Measurements from ENCODE around the gene MN1. TPM values are rescaled to one million over a fixed set of nuclear protein-coding genes. Genes with fewer than 3 reads are reported as not detected.

MN1 gene
- total RNA-seq, 1 donor from 2014 or later: 7.4 TPM

- no peak for DNase-seq
These were observed 2.3 kb downstream of the MN1 start for GRCh38 chr22:27799015-27799826.

GRCh38 chr22:27798511-27799014, 3.0 kb downstream of the MN1 start:
- no peak for DNase-seq

- no peak for DNase-seq
These were observed 3.8 kb downstream of the MN1 start for GRCh38 chr22:27797520-27798391.

- no peak for DNase-seq
These were observed 4.6 kb downstream of the MN1 start for GRCh38 chr22:27796829-27797519.

GRCh38 chr22:27795696-27796517, 5.6 kb downstream of the MN1 start:
- DNase-seq: no peak

GRCh38 chr22:27795053-27795452, 6.5 kb downstream of the MN1 start:
- DNase-seq: no peak

- no peak for DNase-seq
These were observed 7.3 kb downstream of the MN1 start for GRCh38 chr22:27794226-27794625.

- DNase-seq: no peak
These were observed 8.0 kb downstream of the MN1 start for GRCh38 chr22:27793576-27793975.

- DNase-seq: no peak
These were observed 8.9 kb downstream of the MN1 start for GRCh38 chr22:27792452-27793161.

GRCh38 chr22:27791859-27792241, 9.7 kb downstream of the MN1 start:
- DNase-seq: no peak

- DNase-seq: no peak
These were observed 10.2 kb downstream of the MN1 start for GRCh38 chr22:27791159-27791858.

GRCh38 chr22:27790376-27791158, 11.0 kb downstream of the MN1 start:
- DNase-seq: no peak

- no peak for DNase-seq
These were observed 12.9 kb downstream of the MN1 start for GRCh38 chr22:27788500-27789288.

- no peak for DNase-seq
These were observed 14.6 kb downstream of the MN1 start for GRCh38 chr22:27786965-27787364.

GRCh38 chr22:27786291-27786932, 15.1 kb downstream of the MN1 start:
- DNase-seq: no peak

GRCh38 chr22:27785831-27786230, 15.7 kb downstream of the MN1 start:
- DNase-seq: no peak

GRCh38 chr22:27784120-27784475, 17.5 kb downstream of the MN1 start:
- DNase-seq: no peak

GRCh38 chr22:27783436-27784119, 18.0 kb downstream of the MN1 start:
- DNase-seq: no peak

Measured in skin of body (tissue), 2 donors.